Breast epithelium (tissue), 3 donors: Measurements from ENCODE around the gene COL9A3.

Experiments used
- CTCF ChIP-seq, 3 donors: fragments of 450-650 bp; IDR thresholded peaks; one replicate each; pipeline ENCODE4 v1.5.1; 2016 to 2017; ENCODE audit warnings: antibody characterized with exemption in 3 of 3, mild to moderate bottlenecking in 3 of 3, moderate library complexity in 3 of 3
- POLR2AphosphoS5 ChIP-seq, 3 donors: sonication (generic); formaldehyde crosslinking; IDR thresholded peaks; one replicate each; pipeline ENCODE4 v1.6.1; 2017; ENCODE audit warnings: antibody characterized with exemption in 3 of 3

DNA sequence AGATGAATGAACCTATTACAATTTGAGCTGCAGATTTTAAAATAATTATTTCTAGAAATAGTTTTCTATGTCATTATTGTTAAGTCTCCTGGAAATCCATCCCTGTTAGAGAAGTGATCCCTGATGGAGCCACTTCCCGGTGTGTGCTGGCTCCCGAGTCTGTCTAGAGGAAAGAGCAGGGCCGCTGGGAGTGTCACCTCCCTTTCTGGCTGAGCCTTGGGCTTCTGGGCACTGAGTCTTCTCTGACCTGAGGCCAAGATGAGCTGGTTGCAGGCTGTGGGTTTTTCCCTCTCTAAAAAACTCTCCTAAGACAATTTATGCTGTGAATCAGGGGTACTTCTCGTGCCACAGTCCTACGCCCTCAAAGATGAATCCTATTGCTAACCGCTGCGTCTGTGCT is 73.6 kb downstream of the COL9A3 start:
- TF ChIP-seq CTCF (IDR thresholded peaks at IDR 0.05) (no peak), POLR2AphosphoS5 (IDR thresholded peaks at IDR 0.05) (no peak)
